Neuronal stem cell (in vitro differentiated cells): ENCODE measurements around the gene GRIK4.

Experiments used
- DNase-seq: peaks from one replicate; pipeline ENCODE4 v3.0.0-alpha.2; 2013; ENCODE audit warnings: low spot score
- H2AFZ ChIP-seq: one replicate; pipeline ENCODE4 v1.6.1; 2013; ENCODE audit warnings: mild to moderate bottlenecking, low read length, inconsistent platforms
- H2AK5ac ChIP-seq: 2 replicates; pipeline ENCODE4 v1.6.1; 2013; ENCODE audit warnings: low read depth, mild to moderate bottlenecking, inconsistent platforms, low read length, moderate library complexity, mixed read lengths
- H2BK120ac ChIP-seq: 2 replicates; pipeline ENCODE4 v1.6.1; 2013; ENCODE audit warnings: low read depth, mild to moderate bottlenecking, inconsistent platforms, low read length, moderate library complexity, mixed read lengths
- H2BK12ac ChIP-seq: one replicate; pipeline ENCODE4 v1.6.1; 2013; ENCODE audit warnings: low read length, inconsistent platforms
- H2BK15ac ChIP-seq: 2 replicates; pipeline ENCODE4 v1.6.1; 2013; ENCODE audit warnings: mild to moderate bottlenecking, low read length, inconsistent platforms, mixed read lengths
- H2BK5ac ChIP-seq: one replicate; pipeline ENCODE4 v1.6.1; 2013; ENCODE audit warnings: inconsistent platforms, mild to moderate bottlenecking, low read length, moderate library complexity
- H3K14ac ChIP-seq: one replicate; pipeline ENCODE4 v1.6.1; 2013; ENCODE audit warnings: low read length, inconsistent platforms
- H3K18ac ChIP-seq: 2 replicates; pipeline ENCODE4 v1.6.1; 2013; ENCODE audit warnings: low read length, inconsistent platforms
- H3K23ac ChIP-seq: 2 replicates; pipeline ENCODE4 v1.6.1; 2013; ENCODE audit warnings: low read depth, mild to moderate bottlenecking, mixed read lengths, low read length, inconsistent platforms; ENCODE audit not compliant: poor library complexity
- H3K27ac ChIP-seq: replicated peaks from 3 replicates; pipeline ENCODE4 v1.5.1; 2013; ENCODE audit warnings: low read length, inconsistent platforms
- H3K27me3 ChIP-seq, 3 experiments: 2 replicates each; pipeline ENCODE4 v1.6.1; 2013; ENCODE audit warnings: low read length in 3 of 3, mild to moderate bottlenecking in 2 of 3, inconsistent platforms in 1 of 3, low read depth in 1 of 3, mixed read lengths in 1 of 3, moderate library complexity in 1 of 3; ENCODE audit not compliant: control insufficient read depth in 3 of 3, insufficient read depth in 3 of 3
- H3K36me3 ChIP-seq, 2 donors: replicated peaks in 1 of 2; 2 replicates each; pipeline ENCODE4 v1.6.1; 2013; ENCODE audit warnings: low read length in 2 of 2; ENCODE audit not compliant: control insufficient read depth in 2 of 2, insufficient read depth in 2 of 2
- H3K4ac ChIP-seq: 2 replicates; pipeline ENCODE4 v1.6.1; 2013; ENCODE audit warnings: inconsistent platforms, mild to moderate bottlenecking, low read length, moderate library complexity
- H3K4me1 ChIP-seq, 2 donors: 1 replicate in 1 of 2; 2 replicates in 1 of 2; pipeline ENCODE4 v1.6.1; 2013; ENCODE audit warnings: low read length in 2 of 2, low read depth in 1 of 2; ENCODE audit not compliant: control insufficient read depth in 2 of 2, insufficient read depth in 1 of 2
- H3K4me2 ChIP-seq: one replicate; pipeline ENCODE4 v1.6.1; 2013; ENCODE audit warnings: mild to moderate bottlenecking, low read length, inconsistent platforms; ENCODE audit not compliant: insufficient read depth, poor library complexity, severe bottlenecking
- H3K4me3 ChIP-seq, 2 donors: 2 replicates each; pipeline ENCODE4 v1.5.1; 2013; ENCODE audit warnings: low read length in 2 of 2, mild to moderate bottlenecking in 2 of 2, inconsistent platforms in 1 of 2, moderate library complexity in 1 of 2
- H3K79me1 ChIP-seq: one replicate; pipeline ENCODE4 v1.6.1; 2013; ENCODE audit warnings: low read depth, mild to moderate bottlenecking, inconsistent platforms, low read length, moderate library complexity
- H3K9ac ChIP-seq: one replicate; pipeline ENCODE4 v1.6.1; 2013; ENCODE audit warnings: mild to moderate bottlenecking, low read depth, low read length, inconsistent platforms; ENCODE audit not compliant: poor library complexity
- H3K9me3 ChIP-seq, 2 donors: replicated peaks in 1 of 2; 2 replicates each; pipeline versions ENCODE3 to v1.6.1; 2013; ENCODE audit warnings: low read length in 2 of 2, mild to moderate bottlenecking in 2 of 2, inconsistent platforms in 1 of 2, low read depth in 1 of 2, mixed read lengths in 1 of 2, moderate library complexity in 1 of 2; ENCODE audit not compliant: control insufficient read depth in 2 of 2, insufficient read depth in 1 of 2
- H4K8ac ChIP-seq: one replicate; pipeline ENCODE4 v1.6.1; 2013; ENCODE audit warnings: low read depth, mild to moderate bottlenecking, inconsistent platforms, low read length, moderate library complexity
- H4K91ac ChIP-seq: one replicate; pipeline ENCODE4 v1.6.1; 2013; ENCODE audit warnings: low read length, low read depth, mild to moderate bottlenecking, inconsistent platforms; ENCODE audit not compliant: poor library complexity
- WGBS, 2 donors: extraction: QIAGEN DNeasy Blood & Tissue Kit; methylation state at CpG; one replicate each; pipeline ENCODE4 v1.1.7; 2013; ENCODE audit warnings: missing lambda C conversion rate in 2 of 2, mixed read lengths in 1 of 2; ENCODE audit not compliant: insufficient read length in 2 of 2, insufficient replicate concordance in 1 of 2; ENCODE audit errors: extremely low coverage in 2 of 2; 5-methylcytosine and 5-hydroxymethylcytosine counted together

Gene GRIK4

GRCh38 chr11:120686516-120686915 is 175.0 kb downstream of the GRIK4 start:
- Histone ChIP-seq H3K4ac (no peak overlapping the region), H3K36me3 (no peaks in the 10 kb centered on the region), H2BK120ac (no peak overlapping the region), H2BK12ac (no peak overlapping the region), H3K9me3 (no peaks in the 10 kb centered on the region), H3K79me1 (no peaks in the 10 kb centered on the region), H3K9ac (no peak overlapping the region), H4K91ac (no peak overlapping the region), H3K23ac (no peak overlapping the region), H3K18ac (no peak overlapping the region), H3K27me3 (no peaks in the 10 kb centered on the region), H2AFZ (no peak overlapping the region), H2AK5ac (no peak overlapping the region), H3K4me2 (no peak overlapping the region), H3K4me1 (peaks cover 8 to 11% of the 10 kb centered on the region in 2 donors), H3K27ac (no peak overlapping the region), H3K14ac (no peak overlapping the region), H2BK15ac (no peak overlapping the region), H2BK5ac (no peak overlapping the region), H3K4me3 (no peak overlapping the region), H4K8ac (no peak overlapping the region)
- WGBS, 2 donors = no CpG with 5 or more reads among the region's 7 CpGs
- no peak for DNase-seq

- no peaks in the 10 kb centered on the region for H3K27me3 ChIP-seq
Measured at GRCh38 chr11:120688163-120688562, 176.6 kb downstream of the GRIK4 start.

GRCh38 chr11:120689596-120690275 is 178.2 kb downstream of the GRIK4 start:
- Histone ChIP-seq H2AFZ (no peak overlapping the region), H3K27me3 (no peaks in the 10 kb centered on the region)
- WGBS, 2 donors = no CpG with 5 or more reads among the region's 7 CpGs

More at GRCh38 chr11:120688163-120688562, 176.6 kb downstream of the GRIK4 start:
- Histone ChIP-seq H4K8ac (no peak overlapping the region), H3K14ac (no peak overlapping the region), H2BK15ac (no peak overlapping the region), H3K36me3 (no peaks in the 10 kb centered on the region), H3K27ac (no peak overlapping the region), H3K4me1 (peaks cover 1 to 2% of the 10 kb centered on the region in 2 donors), H3K9ac (no peak overlapping the region), H2AK5ac (no peak overlapping the region), H3K79me1 (no peaks in the 10 kb centered on the region), H3K4me3 (no peak overlapping the region), H3K18ac (no peak overlapping the region), H4K91ac (no peak overlapping the region), H3K23ac (no peak overlapping the region), H3K4me2 (no peak overlapping the region), H3K4ac (no peak overlapping the region), H2BK12ac (no peak overlapping the region), H2AFZ (no peak overlapping the region), H2BK5ac (no peak overlapping the region), H3K9me3 (no peaks in the 10 kb centered on the region), H2BK120ac (no peak overlapping the region)
- no peak for DNase-seq
- WGBS, 2 donors = no CpG with 5 or more reads among the region's 1 CpG

GRCh38 chr11:120690406-120690805 is 178.9 kb downstream of the GRIK4 start:
- peaks cover 1 to 2% of the 10 kb centered on the region in 2 donors for H3K4me1 ChIP-seq
- no peak overlapping the region for H2BK120ac ChIP-seq
- no peak overlapping the region for H3K18ac ChIP-seq
- no peak overlapping the region for H2BK15ac ChIP-seq
- no peak overlapping the region for H3K9ac ChIP-seq
- H4K8ac ChIP-seq = no peak overlapping the region
- H3K79me1 ChIP-seq = no peaks in the 10 kb centered on the region
- no peak overlapping the region for H2AK5ac ChIP-seq
- H3K36me3 ChIP-seq = no peaks in the 10 kb centered on the region
- H3K14ac ChIP-seq = no peak overlapping the region
- H4K91ac ChIP-seq = no peak overlapping the region
- H3K23ac ChIP-seq = no peak overlapping the region
- no peaks in the 10 kb centered on the region for H3K9me3 ChIP-seq
- H3K27me3 ChIP-seq = no peaks in the 10 kb centered on the region
- H3K4me2 ChIP-seq = no peak overlapping the region
- WGBS, 2 donors = no CpG with 5 or more reads among the region's 5 CpGs
- no peak overlapping the region for H3K4ac ChIP-seq
- H2AFZ ChIP-seq = no peak overlapping the region
- H3K27ac ChIP-seq = no peak overlapping the region
- H3K4me3 ChIP-seq = no peak overlapping the region
- H2BK12ac ChIP-seq = no peak overlapping the region
- no peak for DNase-seq
- H2BK5ac ChIP-seq = no peak overlapping the region

More at GRCh38 chr11:120689596-120690275, 178.2 kb downstream of the GRIK4 start:
- Histone ChIP-seq H3K4ac (no peak overlapping the region), H3K4me1 (peaks cover 1 to 2% of the 10 kb centered on the region in 2 donors), H3K9ac (no peak overlapping the region), H3K4me3 (no peak overlapping the region), H2BK120ac (no peak overlapping the region), H3K79me1 (no peaks in the 10 kb centered on the region), H4K8ac (no peak overlapping the region), H2AK5ac (no peak overlapping the region), H3K27ac (no peak overlapping the region), H3K36me3 (no peaks in the 10 kb centered on the region), H3K23ac (no peak overlapping the region), H3K9me3 (no peaks in the 10 kb centered on the region), H2BK12ac (no peak overlapping the region), H2BK15ac (no peak overlapping the region), H2BK5ac (no peak overlapping the region), H4K91ac (no peak overlapping the region), H3K18ac (no peak overlapping the region), H3K4me2 (no peak overlapping the region), H3K14ac (no peak overlapping the region)
- no peak for DNase-seq
